ENCODE data around the gene CNTNAP5.

Gene CNTNAP5

GRCh38 chr2:124610866-124611265 is 585.8 kb downstream of the CNTNAP5 start:
- Mint-ChIP-seq H3K4me1 (ENCODE audit: low read depth) (no peaks in the 10 kb centered on the region), H3K4me3 (no peak overlapping the region), H3K27ac (no peak overlapping the region), H3K36me3 (ENCODE audit: low read depth) (no peaks in the 10 kb centered on the region), H3K27me3 (ENCODE audit: low read depth) (no peaks in the 10 kb centered on the region), H3K9me3 (peaks cover 7% of the 10 kb centered on the region)
- DNase-seq (ENCODE audit: low spot score) = no peak

- no peaks in the 10 kb centered on the region for H3K4me1 Mint-ChIP-seq (ENCODE audit: low read depth)
- peaks cover 32% of the 10 kb centered on the region for H3K9me3 Mint-ChIP-seq
- no peak overlapping the region for H3K4me3 Mint-ChIP-seq
- H3K27ac Mint-ChIP-seq = no peak overlapping the region
- H3K27me3 Mint-ChIP-seq (ENCODE audit: low read depth) = no peaks in the 10 kb centered on the region
- H3K36me3 Mint-ChIP-seq (ENCODE audit: low read depth) = no peaks in the 10 kb centered on the region
- DNase-seq (ENCODE audit: low spot score) = no peak
Observed at GRCh38 chr2:124623560-124623959, 598.5 kb downstream of the CNTNAP5 start.

GRCh38 chr2:124625561-124625960 is 600.5 kb downstream of the CNTNAP5 start:
- Mint-ChIP-seq H3K27ac (no peak overlapping the region), H3K27me3 (ENCODE audit: low read depth) (no peaks in the 10 kb centered on the region), H3K9me3 (peaks cover 18% of the 10 kb centered on the region), H3K36me3 (ENCODE audit: low read depth) (no peaks in the 10 kb centered on the region), H3K4me1 (ENCODE audit: low read depth) (no peaks in the 10 kb centered on the region), H3K4me3 (no peak overlapping the region)
- DNase-seq (ENCODE audit: low spot score) = no peak

- Mint-ChIP-seq H3K27me3 (ENCODE audit: low read depth) (no peaks in the 10 kb centered on the region), H3K36me3 (ENCODE audit: low read depth) (no peaks in the 10 kb centered on the region), H3K4me3 (no peak overlapping the region), H3K27ac (no peak overlapping the region), H3K9me3 (peaks cover 18% of the 10 kb centered on the region), H3K4me1 (ENCODE audit: low read depth) (no peaks in the 10 kb centered on the region)
- DNase-seq (ENCODE audit: low spot score) = no peak
Observed at GRCh38 chr2:124626993-124627392, 601.9 kb downstream of the CNTNAP5 start.

GRCh38 chr2:124633812-124634211 is 608.7 kb downstream of the CNTNAP5 start:
- no peak overlapping the region for H3K27ac Mint-ChIP-seq
- H3K4me1 Mint-ChIP-seq (ENCODE audit: low read depth) = no peaks in the 10 kb centered on the region
- H3K9me3 Mint-ChIP-seq = peaks cover 8% of the 10 kb centered on the region
- H3K27me3 Mint-ChIP-seq (ENCODE audit: low read depth) = no peaks in the 10 kb centered on the region
- no peaks in the 10 kb centered on the region for H3K36me3 Mint-ChIP-seq (ENCODE audit: low read depth)
- H3K4me3 Mint-ChIP-seq = no peak overlapping the region
- no peak for DNase-seq (ENCODE audit: low spot score)

- H3K27me3 Mint-ChIP-seq (ENCODE audit: low read depth) = no peaks in the 10 kb centered on the region
- H3K36me3 Mint-ChIP-seq (ENCODE audit: low read depth) = no peaks in the 10 kb centered on the region
- no peaks in the 10 kb centered on the region for H3K4me1 Mint-ChIP-seq (ENCODE audit: low read depth)
- H3K4me3 Mint-ChIP-seq = no peak overlapping the region
- H3K27ac Mint-ChIP-seq = no peak overlapping the region
- no peak for DNase-seq (ENCODE audit: low spot score)
- peaks cover 11% of the 10 kb centered on the region for H3K9me3 Mint-ChIP-seq
Observed at GRCh38 chr2:124639524-124639923, 614.4 kb downstream of the CNTNAP5 start.

GRCh38 chr2:124640221-124640750 is 615.2 kb downstream of the CNTNAP5 start:
- Mint-ChIP-seq H3K27ac (no peak overlapping the region), H3K27me3 (ENCODE audit: low read depth) (no peaks in the 10 kb centered on the region), H3K4me1 (ENCODE audit: low read depth) (no peaks in the 10 kb centered on the region), H3K4me3 (no peak overlapping the region), H3K36me3 (ENCODE audit: low read depth) (no peaks in the 10 kb centered on the region), H3K9me3 (peaks cover 11% of the 10 kb centered on the region)
- no peak for DNase-seq (ENCODE audit: low spot score)

- peaks cover 23% of the 10 kb centered on the region for H3K9me3 Mint-ChIP-seq
- no peak overlapping the region for H3K27ac Mint-ChIP-seq
- no peak overlapping the region for H3K4me3 Mint-ChIP-seq
- no peaks in the 10 kb centered on the region for H3K27me3 Mint-ChIP-seq (ENCODE audit: low read depth)
- no peaks in the 10 kb centered on the region for H3K36me3 Mint-ChIP-seq (ENCODE audit: low read depth)
- DNase-seq (ENCODE audit: low spot score) = no peak
- no peaks in the 10 kb centered on the region for H3K4me1 Mint-ChIP-seq (ENCODE audit: low read depth)
Observed at GRCh38 chr2:124646166-124646815, 621.2 kb downstream of the CNTNAP5 start.

- Mint-ChIP-seq H3K4me3 (no peak overlapping the region), H3K36me3 (ENCODE audit: low read depth) (no peaks in the 10 kb centered on the region), H3K4me1 (ENCODE audit: low read depth) (no peaks in the 10 kb centered on the region), H3K9me3 (peaks cover 23% of the 10 kb centered on the region), H3K27me3 (ENCODE audit: low read depth) (no peaks in the 10 kb centered on the region), H3K27ac (no peak overlapping the region)
- DNase-seq (ENCODE audit: low spot score) = no peak
Observed at GRCh38 chr2:124647245-124647644, 622.2 kb downstream of the CNTNAP5 start.

GRCh38 chr2:124647663-124648062 is 622.6 kb downstream of the CNTNAP5 start:
- peaks cover 23% of the 10 kb centered on the region for H3K9me3 Mint-ChIP-seq
- no peak for DNase-seq (ENCODE audit: low spot score)
- H3K4me1 Mint-ChIP-seq (ENCODE audit: low read depth) = no peaks in the 10 kb centered on the region
- H3K36me3 Mint-ChIP-seq (ENCODE audit: low read depth) = no peaks in the 10 kb centered on the region
- H3K27ac Mint-ChIP-seq = no peak overlapping the region
- no peak overlapping the region for H3K4me3 Mint-ChIP-seq
- H3K27me3 Mint-ChIP-seq (ENCODE audit: low read depth) = no peaks in the 10 kb centered on the region

- H3K9me3 Mint-ChIP-seq = peaks cover 23% of the 10 kb centered on the region
- no peaks in the 10 kb centered on the region for H3K36me3 Mint-ChIP-seq (ENCODE audit: low read depth)
- H3K4me1 Mint-ChIP-seq (ENCODE audit: low read depth) = no peaks in the 10 kb centered on the region
- no peak overlapping the region for H3K4me3 Mint-ChIP-seq
- no peak overlapping the region for H3K27ac Mint-ChIP-seq
- no peak for DNase-seq (ENCODE audit: low spot score)
- H3K27me3 Mint-ChIP-seq (ENCODE audit: low read depth) = no peaks in the 10 kb centered on the region
Observed at GRCh38 chr2:124649001-124649400, 623.9 kb downstream of the CNTNAP5 start.

- no peak for DNase-seq (ENCODE audit: low spot score)
- H3K27me3 Mint-ChIP-seq (ENCODE audit: low read depth) = no peaks in the 10 kb centered on the region
- no peaks in the 10 kb centered on the region for H3K36me3 Mint-ChIP-seq (ENCODE audit: low read depth)
- H3K4me3 Mint-ChIP-seq = no peak overlapping the region
- H3K9me3 Mint-ChIP-seq = peaks cover 22% of the 10 kb centered on the region
- H3K27ac Mint-ChIP-seq = no peak overlapping the region
- no peaks in the 10 kb centered on the region for H3K4me1 Mint-ChIP-seq (ENCODE audit: low read depth)
Observed at GRCh38 chr2:124652099-124652498, 627.0 kb downstream of the CNTNAP5 start.

- no peak overlapping the region for H3K27ac Mint-ChIP-seq
- H3K36me3 Mint-ChIP-seq (ENCODE audit: low read depth) = no peaks in the 10 kb centered on the region
- H3K4me3 Mint-ChIP-seq = no peak overlapping the region
- H3K4me1 Mint-ChIP-seq (ENCODE audit: low read depth) = no peaks in the 10 kb centered on the region
- H3K9me3 Mint-ChIP-seq = peaks cover 40% of the 10 kb centered on the region
- no peaks in the 10 kb centered on the region for H3K27me3 Mint-ChIP-seq (ENCODE audit: low read depth)
- no peak for DNase-seq (ENCODE audit: low spot score)
Observed at GRCh38 chr2:124658373-124658772, 633.3 kb downstream of the CNTNAP5 start.

- Mint-ChIP-seq H3K27ac (no peak overlapping the region), H3K4me3 (no peak overlapping the region), H3K9me3 (peaks cover 38% of the 10 kb centered on the region), H3K4me1 (ENCODE audit: low read depth) (no peaks in the 10 kb centered on the region), H3K27me3 (ENCODE audit: low read depth) (no peaks in the 10 kb centered on the region), H3K36me3 (ENCODE audit: low read depth) (no peaks in the 10 kb centered on the region)
- DNase-seq (ENCODE audit: low spot score) = no peak
Observed at GRCh38 chr2:124661558-124661957, 636.5 kb downstream of the CNTNAP5 start.
